K562 (cell line): ENCODE data around the gene FDX2. TPM values are rescaled to one million over a fixed set of nuclear protein-coding genes. Genes with fewer than 3 reads are reported as not detected.

ENCODE experiments used
- BRD4 ChIP-seq: fragments of 200-600 bp; sonication (generic); IDR thresholded peaks from 2 replicates; pipeline ENCODE4 v1.6.1; 2017; ENCODE audit warnings: inconsistent platforms
- CXXC5 ChIP-seq: fragments of 250-450 bp; sonication (Bioruptor Pico); IDR thresholded peaks from 2 replicates; pipeline ENCODE4 v1.8.0; 2022; ENCODE audit warnings: inconsistent platforms, mild to moderate bottlenecking, moderate library complexity
- EHMT2 ChIP-seq: fragments of 450-650 bp; IDR thresholded peaks from 2 replicates; pipeline ENCODE4 v1.6.1; 2018; ENCODE audit warnings: antibody characterized with exemption
- GABPB1 ChIP-seq: sonication (generic); formaldehyde crosslinking; IDR thresholded peaks from 2 replicates; pipeline ENCODE4 v1.8.0; 2022; ENCODE audit warnings: mild to moderate bottlenecking, missing genetic modification reagents
- MYBL2 ChIP-seq, 2 experiments: fragments of 450-650 bp in 1 of 2; sonication (generic) in 1 of 2; formaldehyde crosslinking in 1 of 2; IDR thresholded peaks; 2 replicates each; pipeline versions ENCODE4 v1.6.1 to v1.8.1; 2017 to 2022; ENCODE audit warnings: borderline replicate concordance in 1 of 2, inconsistent platforms in 1 of 2, low read depth in 1 of 2, mild to moderate bottlenecking in 1 of 2, missing genetic modification reagents in 1 of 2, moderate library complexity in 1 of 2
- NCOA4 ChIP-seq: fragments of 450-650 bp; IDR thresholded peaks from 2 replicates; pipeline ENCODE4 v1.6.1; 2018; ENCODE audit warnings: mild to moderate bottlenecking; ENCODE audit not compliant: partially characterized antibody
- POLR2AphosphoS2 ChIP-seq: IDR thresholded peaks from 2 replicates; pipeline ENCODE4 v1.6.1; 2012; ENCODE audit warnings: low read length, improper control_type of control experiment
- PRMT5 ChIP-seq: sonication (generic); formaldehyde crosslinking; IDR thresholded peaks from 2 replicates; pipeline ENCODE4 v1.5.0; 2020; ENCODE audit warnings: missing genetic modification reagents
- PTRF ChIP-seq: fragments of 450-650 bp; IDR thresholded peaks from 2 replicates; pipeline ENCODE4 v1.6.1; 2016; ENCODE audit warnings: mild to moderate bottlenecking, missing genetic modification characterization, missing compliant biosample characterization
- SNAPC5 ChIP-seq: fragments of 250-450 bp; sonication (Bioruptor Pico); IDR thresholded peaks from 2 replicates; pipeline ENCODE4 v1.8.0; 2021; ENCODE audit warnings: moderate library complexity, mild to moderate bottlenecking, inconsistent platforms
- SRSF9 ChIP-seq: fragments of 200-400 bp; formaldehyde crosslinking; IDR thresholded peaks from 2 replicates; pipeline ENCODE4 v1.6.1; 2017; ENCODE audit warnings: low read depth, low read length, borderline replicate concordance
- STAG1 ChIP-seq: sonication (generic); formaldehyde crosslinking; IDR thresholded peaks from 2 replicates; pipeline ENCODE4 v1.5.0; 2020; ENCODE audit warnings: missing genetic modification reagents, borderline replicate concordance
- TFE3 ChIP-seq: fragments of 450-650 bp; formaldehyde crosslinking; IDR thresholded peaks from 2 replicates; pipeline ENCODE4 v1.4.0; 2020; ENCODE audit warnings: mild to moderate bottlenecking, mixed read lengths
- ZNF121 ChIP-seq: sonication (generic); formaldehyde crosslinking; conservative IDR thresholded peaks from 2 replicates; pipeline ENCODE4 v1.8.0; 2022; ENCODE audit warnings: missing genetic modification reagents
- ZNF146 ChIP-seq: IDR thresholded peaks from one replicate; pipeline ENCODE4 v1.6.1; 2018; ENCODE audit warnings: missing compliant biosample characterization; ENCODE audit not compliant: unreplicated experiment
- ZNF41 ChIP-seq: fragments of 250-450 bp; sonication (Bioruptor Pico); conservative IDR thresholded peaks from 2 replicates; pipeline ENCODE4 v1.4.0; 2020; ENCODE audit warnings: mild to moderate bottlenecking
- ZNF431 ChIP-seq: sonication (generic); formaldehyde crosslinking; IDR thresholded peaks from 2 replicates; pipeline ENCODE4 v1.8.0; 2022; ENCODE audit warnings: mild to moderate bottlenecking, missing genetic modification reagents
- ZNF57 ChIP-seq: fragments of 450-650 bp; formaldehyde crosslinking; IDR thresholded peaks from 2 replicates; pipeline ENCODE4 v1.4.0; 2020; ENCODE audit warnings: mild to moderate bottlenecking, moderate library complexity
- polyA plus RNA-seq, 8 experiments: library from polyadenylated mRNA; depleted of rRNA in 4 of 8; stranded (reverse) in 5 of 8; unstranded in 3 of 8; fragments of >200 nt; fragmentation: Nextera tagmentation in 2 of 8; fragmentation: Illumina TruSeq in 1 of 8; extraction: Ambion mirVana in 2 of 8; extraction: Trizol in 1 of 8; gene quantifications; 2 replicates each; pipeline versions ENCODE4 v1.2.1 to v1.2.3, GENCODE V29; 2011 to 2014; ENCODE audit warnings: inconsistent platforms in 1 of 8, missing spikeins in 1 of 8
- total RNA-seq, 7 experiments: library from RNA; depleted of rRNA in 6 of 7; stranded (reverse); fragments of >200 nt in 6 of 7; fragmentation: Illumina TruSeq in 2 of 7; extraction: Trizol in 2 of 7; gene quantifications; 2 replicates each; pipeline versions ENCODE4 v1.2.1 to v1.2.3, GENCODE V29; 2011 to 2021; ENCODE audit warnings: low replicate concordance in 1 of 7
- TF ChIP-seq, protein P1 (sequence below), 2 experiments: fragments of 450-650 bp; IDR thresholded peaks; 2 replicates each; pipeline ENCODE4 v1.6.1; 2018; ENCODE audit warnings: mild to moderate bottlenecking in 2 of 2, low read depth in 1 of 2; ENCODE audit not compliant: partially characterized antibody in 2 of 2
- TF ChIP-seq, protein P2 (sequence below): IDR thresholded peaks from 2 replicates; pipeline ENCODE4 v1.6.1; 2011; ENCODE audit warnings: borderline replicate concordance, low read depth, mild to moderate bottlenecking, moderate library complexity, low read length; ENCODE audit not compliant: insufficient read depth, poor library complexity, severe bottlenecking

Gene FDX2
- total and polyA plus RNA-seq, 9 of the 15 experiments (the other 6 are each of a cell fraction or from before 2014, with no cell fraction given), result 2.5 to 49.8 (median 29.7) TPM

- TF ChIP-seq GABPB1 (CRISPR knock-in tag), result peak; percentile 55; the same call in 1 of the 2 replicates
- TF ChIP-seq STAG1 (CRISPR knock-in tag), result peak; percentile 90; the same call in 1 of the 2 replicates
- TF ChIP-seq PTRF (tag), result no peak
- TF ChIP-seq NCOA4, result no peak
- no peak for TF ChIP-seq SNAPC5 (CRISPR knock-in tag)
- peak; percentile 54; the same call in 1 of the 2 replicates for TF ChIP-seq ZNF431 (CRISPR knock-in tag)
- TF ChIP-seq SRSF9, result no peak
- no peak for TF ChIP-seq ZNF41 (CRISPR knock-in tag)
- TF ChIP-seq PRMT5 (CRISPR knock-in tag), result no peak
- no peak for TF ChIP-seq ZNF146 (CRISPR knock-in tag)
- TF ChIP-seq BRD4, result no peak
- no peak for TF ChIP-seq EHMT2
- TF ChIP-seq, protein P1, sequence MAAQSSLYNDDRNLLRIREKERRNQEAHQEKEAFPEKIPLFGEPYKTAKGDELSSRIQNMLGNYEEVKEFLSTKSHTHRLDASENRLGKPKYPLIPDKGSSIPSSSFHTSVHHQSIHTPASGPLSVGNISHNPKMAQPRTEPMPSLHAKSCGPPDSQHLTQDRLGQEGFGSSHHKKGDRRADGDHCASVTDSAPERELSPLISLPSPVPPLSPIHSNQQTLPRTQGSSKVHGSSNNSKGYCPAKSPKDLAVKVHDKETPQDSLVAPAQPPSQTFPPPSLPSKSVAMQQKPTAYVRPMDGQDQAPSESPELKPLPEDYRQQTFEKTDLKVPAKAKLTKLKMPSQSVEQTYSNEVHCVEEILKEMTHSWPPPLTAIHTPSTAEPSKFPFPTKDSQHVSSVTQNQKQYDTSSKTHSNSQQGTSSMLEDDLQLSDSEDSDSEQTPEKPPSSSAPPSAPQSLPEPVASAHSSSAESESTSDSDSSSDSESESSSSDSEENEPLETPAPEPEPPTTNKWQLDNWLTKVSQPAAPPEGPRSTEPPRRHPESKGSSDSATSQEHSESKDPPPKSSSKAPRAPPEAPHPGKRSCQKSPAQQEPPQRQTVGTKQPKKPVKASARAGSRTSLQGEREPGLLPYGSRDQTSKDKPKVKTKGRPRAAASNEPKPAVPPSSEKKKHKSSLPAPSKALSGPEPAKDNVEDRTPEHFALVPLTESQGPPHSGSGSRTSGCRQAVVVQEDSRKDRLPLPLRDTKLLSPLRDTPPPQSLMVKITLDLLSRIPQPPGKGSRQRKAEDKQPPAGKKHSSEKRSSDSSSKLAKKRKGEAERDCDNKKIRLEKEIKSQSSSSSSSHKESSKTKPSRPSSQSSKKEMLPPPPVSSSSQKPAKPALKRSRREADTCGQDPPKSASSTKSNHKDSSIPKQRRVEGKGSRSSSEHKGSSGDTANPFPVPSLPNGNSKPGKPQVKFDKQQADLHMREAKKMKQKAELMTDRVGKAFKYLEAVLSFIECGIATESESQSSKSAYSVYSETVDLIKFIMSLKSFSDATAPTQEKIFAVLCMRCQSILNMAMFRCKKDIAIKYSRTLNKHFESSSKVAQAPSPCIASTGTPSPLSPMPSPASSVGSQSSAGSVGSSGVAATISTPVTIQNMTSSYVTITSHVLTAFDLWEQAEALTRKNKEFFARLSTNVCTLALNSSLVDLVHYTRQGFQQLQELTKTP (IDR thresholded peaks at IDR 0.05; ENCODE audit: low read depth in 1 of 2, partially characterized antibody in 2 of 2), result no peak
- peak; percentile 41; the same call in 1 of the 2 replicates for TF ChIP-seq CXXC5 (CRISPR knock-in tag)
- TF ChIP-seq, protein P2, sequence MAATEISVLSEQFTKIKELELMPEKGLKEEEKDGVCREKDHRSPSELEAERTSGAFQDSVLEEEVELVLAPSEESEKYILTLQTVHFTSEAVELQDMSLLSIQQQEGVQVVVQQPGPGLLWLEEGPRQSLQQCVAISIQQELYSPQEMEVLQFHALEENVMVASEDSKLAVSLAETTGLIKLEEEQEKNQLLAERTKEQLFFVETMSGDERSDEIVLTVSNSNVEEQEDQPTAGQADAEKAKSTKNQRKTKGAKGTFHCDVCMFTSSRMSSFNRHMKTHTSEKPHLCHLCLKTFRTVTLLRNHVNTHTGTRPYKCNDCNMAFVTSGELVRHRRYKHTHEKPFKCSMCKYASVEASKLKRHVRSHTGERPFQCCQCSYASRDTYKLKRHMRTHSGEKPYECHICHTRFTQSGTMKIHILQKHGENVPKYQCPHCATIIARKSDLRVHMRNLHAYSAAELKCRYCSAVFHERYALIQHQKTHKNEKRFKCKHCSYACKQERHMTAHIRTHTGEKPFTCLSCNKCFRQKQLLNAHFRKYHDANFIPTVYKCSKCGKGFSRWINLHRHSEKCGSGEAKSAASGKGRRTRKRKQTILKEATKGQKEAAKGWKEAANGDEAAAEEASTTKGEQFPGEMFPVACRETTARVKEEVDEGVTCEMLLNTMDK, result no peak
- TF ChIP-seq ZNF57, result no peak
- peak; percentile 50; the same call in 1 of the 2 replicates for TF ChIP-seq ZNF121 (CRISPR knock-in tag)
- no peak for TF ChIP-seq TFE3 (CRISPR knock-in tag)
- TF ChIP-seq POLR2AphosphoS2, result no peak
- no peak for TF ChIP-seq MYBL2 (IDR thresholded peaks at IDR 0.05; ENCODE audit: low read depth)
- no peak for TF ChIP-seq MYBL2 (CRISPR knock-in tag; IDR thresholded peaks at IDR 0.05; ENCODE audit: borderline replicate concordance)
Measured at GRCh38 chr19:10269333-10270179, 46.3 kb downstream of the FDX2 start (continued).
